Inflammatory macrophage treated with lipopolysaccharide for 1 hour (primary cell): ENCODE measurements around the gene SEC11A.

Experiments used
- DNase-seq, 2 donors: peaks; one replicate each; pipeline ENCODE4 v3.0.0-alpha.2; 2020 to 2022

The SEC11A gene

DNA sequence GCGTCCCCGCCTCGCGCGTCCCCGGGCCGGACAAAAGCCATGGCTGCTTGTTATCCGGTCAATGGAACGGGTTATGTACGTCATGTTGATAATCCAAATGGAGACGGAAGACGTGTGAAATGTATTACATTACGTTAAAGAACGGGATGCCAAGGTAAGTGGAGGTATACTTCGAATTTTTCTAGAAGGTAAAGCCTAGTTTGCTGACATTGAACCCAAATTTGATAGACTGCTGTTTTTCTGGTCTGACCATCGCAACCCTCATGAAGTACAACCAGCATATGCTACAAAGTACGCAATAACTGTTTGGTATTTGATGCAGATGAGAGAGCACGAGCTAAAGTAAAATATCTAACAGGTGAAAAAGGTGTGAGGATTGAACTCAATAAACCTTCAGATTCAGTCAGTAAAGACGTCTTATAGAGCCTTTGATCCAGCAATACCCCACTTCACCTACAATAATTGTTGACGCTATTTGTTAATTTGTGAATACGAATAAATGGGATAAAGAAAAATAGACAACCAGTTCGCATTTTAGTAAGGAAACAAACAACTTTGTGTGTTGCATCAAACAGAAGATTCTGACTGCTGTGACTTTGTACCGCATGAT is 81.6 kb downstream of the SEC11A start:
- DNase-seq, result no peak

DNA sequence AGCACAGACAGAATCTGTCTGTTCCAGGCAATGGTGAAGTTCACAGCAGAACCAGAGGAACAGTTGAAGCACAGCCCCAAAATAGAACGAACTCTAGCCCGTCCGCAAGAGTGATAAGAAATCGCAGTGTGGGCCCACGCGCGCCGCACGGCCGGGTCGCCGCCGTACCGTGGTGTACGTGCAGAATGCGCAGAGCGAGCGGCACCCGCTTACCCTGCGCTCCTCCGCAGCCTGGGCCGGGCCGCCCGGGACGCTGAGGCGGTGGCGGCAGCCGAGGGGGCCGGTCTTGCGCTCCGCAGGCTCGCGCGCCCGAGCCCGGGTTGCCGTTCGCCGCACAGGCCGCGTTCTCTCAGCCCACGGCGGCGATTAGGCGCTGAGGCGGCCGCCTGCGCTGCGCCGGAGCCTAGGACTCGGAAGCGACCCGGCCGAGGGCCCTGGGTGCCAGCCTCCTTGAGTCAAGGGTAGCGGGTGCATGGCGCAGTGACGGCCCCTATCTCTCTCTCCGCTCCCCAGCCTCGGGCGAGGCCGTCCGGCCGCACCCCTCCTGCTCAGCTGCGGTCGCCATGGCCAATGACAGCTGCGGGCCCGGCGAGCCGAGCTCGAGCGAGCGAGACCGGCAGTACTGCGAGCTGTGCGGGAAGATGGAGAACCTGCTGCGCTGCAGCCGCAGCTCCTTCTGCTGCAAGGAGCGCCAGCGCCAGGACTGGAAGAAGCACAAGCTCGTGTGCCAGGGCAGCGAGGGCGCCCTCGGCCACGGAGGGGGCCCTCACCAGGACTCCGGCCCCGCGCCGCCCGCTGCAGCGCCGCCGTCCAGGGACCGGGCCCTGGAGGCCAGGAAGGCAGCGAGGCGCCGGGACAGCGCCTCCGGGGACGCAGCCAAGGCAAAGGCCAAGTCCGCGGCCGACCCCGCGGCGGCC is 82.4 kb downstream of the SEC11A start:
- peak; percentile 38 to 48 for DNase-seq

DNA sequence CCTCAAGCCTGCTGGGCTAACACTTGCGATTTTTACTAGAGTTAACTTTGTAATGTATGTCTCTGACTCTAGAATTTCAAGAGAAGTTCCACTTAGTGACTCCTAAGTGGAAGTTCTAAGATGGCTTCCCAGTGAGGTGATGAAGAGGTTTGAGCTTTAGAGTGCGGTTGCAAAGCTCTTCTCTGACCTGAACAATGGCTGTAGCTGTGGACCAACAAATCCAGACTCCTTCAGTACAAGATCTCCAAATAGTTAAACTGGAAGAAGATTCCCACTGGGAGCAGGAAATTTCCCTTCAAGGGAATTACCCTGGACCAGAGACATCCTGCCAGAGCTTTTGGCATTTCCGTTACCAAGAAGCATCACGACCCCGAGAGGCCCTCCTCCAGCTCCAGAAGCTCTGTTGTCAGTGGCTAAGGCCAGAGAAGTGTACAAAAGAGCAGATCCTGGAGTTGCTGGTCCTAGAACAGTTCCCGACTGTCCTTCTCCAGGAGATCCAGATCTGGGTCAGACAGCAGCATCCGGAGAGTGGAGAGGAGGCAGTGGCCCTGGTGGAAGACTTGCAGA is 84.2 kb downstream of the SEC11A start:
- DNase-seq, result no peak

DNA sequence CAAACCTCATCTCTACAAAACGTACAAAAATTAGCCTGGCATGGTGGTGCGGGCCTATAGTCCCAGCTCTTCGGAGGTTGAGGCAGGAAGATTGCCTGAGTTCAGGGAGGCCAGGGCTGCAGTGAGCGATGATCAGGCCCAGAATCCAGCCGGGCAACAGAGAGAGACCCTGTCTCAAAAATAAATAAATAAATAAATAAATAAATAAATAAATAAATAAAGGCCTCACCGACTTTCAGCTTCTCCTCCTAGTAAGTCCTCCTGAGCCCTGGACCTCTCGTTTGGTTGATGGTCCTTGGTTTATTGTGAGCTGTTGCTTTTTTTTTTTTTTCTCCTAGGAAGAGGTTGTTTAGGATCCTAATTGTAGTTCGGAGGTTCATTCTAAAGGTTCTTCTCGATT is 86.9 kb downstream of the SEC11A start:
- DNase-seq, result no peak

DNA sequence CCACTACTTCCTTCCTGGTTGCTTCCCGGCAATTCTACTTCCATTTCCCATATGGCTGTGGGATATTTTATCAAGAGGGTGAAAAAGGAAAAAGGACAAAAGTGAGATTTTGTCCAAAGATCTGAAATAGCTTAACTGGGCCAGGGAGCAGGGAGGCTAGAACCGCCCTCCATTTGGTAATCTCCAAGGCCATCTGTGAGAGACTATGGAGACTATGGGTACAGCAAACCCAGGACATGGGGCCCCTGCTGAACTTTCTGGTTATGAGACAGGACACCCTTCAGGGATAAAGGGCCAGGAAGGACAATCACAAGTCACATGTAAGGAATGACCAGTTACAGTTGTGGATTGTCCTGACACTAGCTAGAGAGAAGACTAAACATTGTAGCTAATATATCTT is 90.8 kb downstream of the SEC11A start:
- no peak for DNase-seq

DNA sequence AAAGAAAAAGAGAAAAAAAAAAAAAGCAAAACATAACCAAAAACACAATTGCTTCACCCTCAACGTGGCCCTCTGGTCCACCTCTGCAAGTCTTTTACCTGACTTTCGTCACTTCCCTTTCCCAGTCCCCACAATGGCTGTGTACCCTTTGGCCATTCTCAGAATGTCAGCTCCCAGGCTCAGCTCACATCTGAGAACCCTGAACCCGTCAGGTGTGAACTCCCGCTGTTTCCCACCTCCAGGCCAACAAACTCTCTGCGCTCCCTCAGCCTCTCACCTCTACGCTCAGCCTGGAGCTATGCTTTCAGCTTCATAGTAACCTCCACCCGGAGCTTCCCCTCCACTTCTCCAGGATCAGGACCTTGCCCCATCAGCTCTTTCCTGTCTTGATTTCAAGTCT is 91.6 kb downstream of the SEC11A start:
- no peak for DNase-seq

DNA sequence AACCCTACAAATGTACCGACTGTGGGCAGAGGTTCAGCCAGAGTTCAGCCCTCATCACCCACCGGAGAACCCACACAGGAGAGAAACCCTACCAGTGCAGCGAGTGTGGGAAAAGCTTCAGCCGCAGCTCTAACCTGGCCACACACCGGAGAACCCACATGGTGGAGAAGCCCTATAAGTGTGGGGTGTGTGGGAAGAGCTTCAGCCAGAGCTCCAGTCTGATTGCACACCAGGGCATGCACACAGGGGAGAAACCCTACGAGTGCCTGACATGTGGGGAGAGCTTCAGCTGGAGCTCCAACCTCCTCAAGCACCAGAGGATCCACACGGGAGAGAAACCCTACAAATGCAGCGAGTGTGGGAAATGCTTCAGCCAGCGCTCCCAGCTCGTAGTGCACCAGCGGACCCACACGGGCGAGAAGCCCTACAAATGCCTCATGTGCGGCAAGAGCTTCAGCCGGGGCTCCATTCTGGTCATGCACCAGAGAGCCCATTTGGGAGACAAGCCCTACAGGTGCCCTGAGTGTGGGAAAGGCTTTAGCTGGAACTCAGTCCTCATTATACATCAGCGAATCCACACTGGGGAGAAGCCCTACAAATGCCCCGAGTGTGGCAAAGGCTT is 94.5 kb downstream of the SEC11A start:
- no peak for DNase-seq

DNA sequence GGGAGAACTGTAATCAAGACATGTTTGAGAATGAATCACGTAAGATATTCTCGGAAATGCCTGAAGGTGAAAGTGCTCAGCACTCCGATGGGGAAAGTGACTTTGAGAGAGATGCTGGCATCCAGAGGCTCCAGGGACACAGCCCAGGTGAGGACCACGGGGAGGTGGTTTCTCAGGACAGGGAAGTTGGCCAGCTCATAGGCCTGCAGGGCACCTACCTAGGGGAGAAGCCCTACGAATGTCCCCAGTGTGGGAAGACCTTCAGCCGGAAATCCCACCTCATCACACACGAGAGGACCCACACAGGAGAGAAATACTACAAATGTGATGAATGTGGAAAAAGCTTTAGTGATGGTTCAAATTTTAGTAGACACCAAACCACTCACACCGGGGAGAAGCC is 95.3 kb downstream of the SEC11A start:
- DNase-seq, result no peak
